Esophagus mucosa (tissue), 1 donor: ENCODE data around the gene MYH1. TPM values are rescaled to one million over a fixed set of nuclear protein-coding genes. Genes with fewer than 3 reads are reported as not detected.

ENCODE experiments used
- ATAC-seq: fragments of 200-7000 bp; cut with Tn5 transposase; one replicate; pipeline ENCODE4 v1.9.1; 2020
- total RNA-seq: library from RNA; stranded (reverse); gene quantifications from one replicate; pipeline ENCODE4 v1.2.4, GENCODE V29; 2023
- donor health status: DM: yes; HTN: yes; CAD: no.

Gene MYH1
- total RNA-seq, 1 donor from 2014 or later = not detected

DNA sequence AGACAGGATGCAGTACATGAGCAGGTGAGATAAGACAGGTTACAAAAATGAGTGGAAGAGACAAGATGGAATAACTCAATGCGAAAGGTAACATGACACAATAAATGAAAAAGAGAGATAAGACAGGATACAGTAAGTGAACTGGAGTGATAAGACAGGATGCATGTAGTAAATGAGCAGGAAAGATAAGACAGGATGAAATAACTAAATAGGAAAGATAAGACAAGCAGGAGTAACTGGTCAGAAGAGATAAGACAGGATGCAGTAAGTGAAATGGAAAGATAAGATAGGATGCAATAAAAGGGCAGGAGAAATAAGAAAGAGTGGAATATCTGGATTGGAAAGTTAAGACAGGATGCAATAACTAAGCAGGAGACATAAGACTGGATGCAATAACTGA is 40.6 kb downstream of the MYH1 start:
- no peak for ATAC-seq

DNA sequence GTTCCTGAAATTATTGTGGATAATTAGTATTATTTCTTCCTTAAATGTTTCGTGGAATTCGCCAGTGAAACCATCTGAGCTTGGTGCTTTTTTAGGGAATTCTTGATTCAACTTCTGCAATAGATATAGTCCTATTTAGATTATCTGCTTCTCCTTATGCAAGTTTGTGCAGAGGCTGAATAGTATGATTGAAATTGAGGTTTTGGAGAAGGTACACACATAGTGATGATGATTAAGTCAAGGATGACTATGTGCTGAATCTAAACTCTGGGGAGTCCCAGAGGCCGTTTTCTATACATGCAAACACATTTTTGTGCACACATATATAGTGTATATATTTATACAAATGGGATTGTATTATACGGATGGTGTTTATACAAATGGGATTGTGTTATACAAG is 43.8 kb downstream of the MYH1 start:
- ATAC-seq = no peak

DNA sequence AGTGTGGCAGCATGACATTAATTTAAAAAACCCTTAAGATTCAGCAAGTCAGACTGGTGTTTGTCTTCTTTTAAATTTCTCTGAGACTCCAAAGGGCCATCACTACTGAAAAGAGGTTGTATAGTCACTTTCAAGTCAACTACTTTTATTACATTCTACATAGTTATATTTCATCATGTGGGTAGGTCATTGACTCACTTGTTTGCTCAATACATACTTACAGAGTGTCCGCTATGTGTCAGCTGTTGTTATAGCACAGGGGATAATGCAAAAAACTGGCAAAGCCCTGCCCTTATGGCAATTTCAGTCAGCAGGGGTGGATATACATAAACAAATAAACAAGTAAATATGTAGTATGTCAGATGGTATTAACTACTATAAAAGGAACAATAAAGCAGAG is 46.5 kb downstream of the MYH1 start:
- ATAC-seq = no peak

DNA sequence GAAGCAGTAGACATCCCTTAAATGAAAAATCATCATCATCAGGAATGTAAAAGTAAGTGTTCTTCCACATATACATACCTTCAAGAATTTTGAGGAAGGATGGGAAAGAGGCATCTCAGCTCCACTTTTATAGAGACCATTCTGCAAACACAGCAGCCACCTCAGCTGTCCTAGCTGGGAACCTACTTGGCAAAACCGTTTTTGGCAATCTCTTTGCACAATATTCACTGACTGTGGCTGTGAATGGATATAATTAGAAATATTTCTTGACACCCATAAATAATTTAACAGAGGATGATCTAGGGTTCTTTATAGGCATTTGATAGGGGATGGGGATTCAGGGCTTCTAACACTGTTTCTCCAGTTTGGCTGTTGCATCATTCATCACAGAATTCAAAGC is 48.9 kb downstream of the MYH1 start, which contains the start of gene MYH4:
Gene MYH4, minus strand, starts transcription at position 101 of the 400 bp plus-strand sequence. CDS start 2,814 bp downstream, outside the sequence.
- no peak for ATAC-seq

DNA sequence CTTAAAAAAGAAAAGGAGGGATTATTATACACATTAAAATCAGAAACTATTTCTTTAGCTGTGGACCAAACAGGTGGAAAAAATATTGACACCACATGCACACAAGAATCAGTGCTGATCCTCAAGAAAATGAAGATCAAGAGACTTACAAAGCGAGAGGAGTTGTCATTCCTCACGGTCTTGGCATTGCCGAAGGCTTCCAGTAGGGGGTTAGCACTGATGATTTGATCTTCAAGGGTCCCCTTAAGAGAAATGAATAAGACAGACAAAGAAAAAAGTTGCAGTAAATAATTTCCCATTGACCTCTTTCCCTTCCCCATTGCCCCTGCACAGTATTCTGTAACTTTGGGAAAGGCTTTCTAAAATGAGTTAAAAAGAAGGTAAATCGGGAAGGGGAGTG is 54.9 kb downstream of the MYH1 start:
- ATAC-seq = no peak

DNA sequence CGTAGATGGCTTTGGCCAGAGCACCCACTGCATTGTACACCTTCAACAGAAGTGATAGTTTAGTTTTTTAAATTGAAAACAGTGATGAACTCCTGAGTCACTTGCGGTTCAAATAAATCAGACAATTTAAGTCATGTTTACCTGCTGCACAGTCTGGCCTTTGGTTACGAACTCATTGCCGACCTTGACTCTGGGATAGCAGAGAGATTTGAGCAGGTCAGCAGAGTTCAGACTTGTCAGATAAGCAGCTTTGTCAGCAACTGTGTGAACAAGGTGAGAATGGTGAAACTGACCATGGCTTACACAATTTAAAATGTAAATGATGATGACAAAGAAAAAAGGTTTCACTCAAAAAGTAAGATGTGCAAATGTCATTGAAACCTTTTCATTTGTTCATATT is 58.3 kb downstream of the MYH1 start:
- no peak for ATAC-seq

DNA sequence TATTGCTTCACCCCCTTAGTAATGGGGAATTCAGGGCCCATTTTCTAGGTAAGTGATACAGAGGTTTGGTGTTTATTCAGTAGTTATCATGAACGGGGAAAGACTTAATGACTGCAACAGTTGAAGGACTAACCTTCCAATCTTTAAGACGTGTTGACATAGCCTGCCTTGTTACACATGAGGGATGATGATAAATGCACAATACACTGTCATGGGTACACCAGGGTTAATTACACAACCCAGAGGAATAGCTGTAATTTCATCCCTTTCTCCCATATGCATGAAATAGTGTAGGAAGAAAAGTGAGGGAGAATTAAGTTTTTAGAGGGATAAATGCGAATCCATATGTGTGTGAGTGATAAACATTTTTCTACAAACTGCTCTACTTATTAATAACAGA is 59.6 kb downstream of the MYH1 start:
- ATAC-seq = no peak

DNA sequence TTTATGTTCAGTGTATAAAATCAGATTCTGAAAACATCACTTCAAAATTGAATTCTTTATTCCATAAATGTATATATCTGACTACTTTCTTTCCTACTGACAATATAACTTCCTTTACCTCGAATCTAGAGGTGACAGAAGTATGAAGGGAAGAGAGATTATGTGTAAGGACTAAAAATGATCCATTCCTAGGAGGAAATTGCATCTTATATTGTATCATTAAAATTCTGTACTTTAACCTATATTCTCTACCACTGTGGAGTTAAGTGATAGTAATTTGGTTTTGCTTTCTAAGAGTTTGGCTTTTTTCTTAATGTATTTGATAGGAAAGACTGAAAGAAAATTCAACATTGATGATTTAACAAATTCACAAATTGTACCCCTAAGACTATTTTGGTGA is 60.4 kb downstream of the MYH1 start:
- no peak for ATAC-seq

DNA sequence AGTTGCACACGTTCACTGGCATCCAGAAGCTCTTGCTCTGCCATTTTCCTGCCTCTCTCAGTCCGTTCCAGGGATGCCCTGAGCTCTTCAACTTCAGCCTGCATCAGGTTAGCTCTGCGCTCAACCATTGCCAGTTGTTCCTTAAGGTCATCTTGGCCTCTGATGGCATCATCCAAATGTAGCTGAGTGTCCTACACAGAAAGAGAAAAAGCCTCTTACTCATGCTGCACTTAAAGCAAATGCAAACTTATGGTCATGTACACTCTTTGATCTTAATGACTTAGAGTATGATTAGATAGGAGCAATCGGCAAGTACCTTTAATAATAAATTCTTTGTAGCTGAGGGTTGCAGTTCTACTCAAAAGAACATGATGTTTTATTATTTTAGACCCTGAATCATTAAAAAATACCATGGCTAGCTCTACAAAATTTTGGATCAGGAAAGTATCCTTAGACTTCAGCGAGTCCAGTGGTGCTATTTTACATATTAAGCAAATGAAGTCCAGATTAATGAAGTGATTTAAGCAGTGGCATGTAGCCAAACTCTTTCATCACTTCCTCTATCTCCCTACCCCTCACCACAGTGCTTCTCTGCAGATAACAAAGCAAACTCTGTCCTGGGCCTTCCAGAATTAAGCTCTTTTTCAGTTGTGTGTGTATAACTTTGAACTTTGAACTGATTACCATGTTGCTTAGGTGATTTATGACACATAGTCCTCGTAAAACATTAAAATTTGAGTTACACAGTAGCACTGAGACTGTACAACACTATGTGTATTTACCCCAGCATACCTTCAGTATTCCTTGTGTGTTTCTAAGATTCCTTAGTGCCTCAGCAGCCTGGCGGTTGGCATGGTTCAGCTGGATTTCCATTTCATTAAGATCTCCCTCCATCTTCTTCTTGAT is 71.1 kb downstream of the MYH1 start:
- no peak for ATAC-seq

Other genes starting within 250 kb of the MYH1 start
- gene MYH13, start 145.5 kb downstream of the MYH1 start, total RNA-seq = 0.16 TPM
- gene MYH8, start 96.6 kb downstream of the MYH1 start, total RNA-seq = not detected
- not detected for gene MYH4, start 49.0 kb downstream of the MYH1 start, total RNA-seq
- gene MYH2, start 31.1 kb upstream of the MYH1 start, total RNA-seq = 0.56 TPM
- 0.52 TPM for gene MYH3, start 138.8 kb upstream of the MYH1 start, total RNA-seq
- 17.3 TPM for gene SCO1, start 179.0 kb upstream of the MYH1 start, total RNA-seq
- 4.5 TPM for gene ADPRM, start 179.1 kb upstream of the MYH1 start, total RNA-seq
- gene TMEM220, start 211.5 kb upstream of the MYH1 start, total RNA-seq = 4.0 TPM